Smooth muscle cell of the brain vasculature (primary cell): Measurements from ENCODE around the gene FGF4.
"Not testable (repeated sequence)": the region's sequence is repeated elsewhere in the genome, so short reads cannot be mapped to it uniquely, and the experiment has no call there.

ENCODE experiments used
- DNase-seq: peaks from one replicate; pipeline ENCODE4 v3.0.0-alpha.2; 2012; ENCODE audit warnings: low read depth, low spot score

FGF4 gene

DNA sequence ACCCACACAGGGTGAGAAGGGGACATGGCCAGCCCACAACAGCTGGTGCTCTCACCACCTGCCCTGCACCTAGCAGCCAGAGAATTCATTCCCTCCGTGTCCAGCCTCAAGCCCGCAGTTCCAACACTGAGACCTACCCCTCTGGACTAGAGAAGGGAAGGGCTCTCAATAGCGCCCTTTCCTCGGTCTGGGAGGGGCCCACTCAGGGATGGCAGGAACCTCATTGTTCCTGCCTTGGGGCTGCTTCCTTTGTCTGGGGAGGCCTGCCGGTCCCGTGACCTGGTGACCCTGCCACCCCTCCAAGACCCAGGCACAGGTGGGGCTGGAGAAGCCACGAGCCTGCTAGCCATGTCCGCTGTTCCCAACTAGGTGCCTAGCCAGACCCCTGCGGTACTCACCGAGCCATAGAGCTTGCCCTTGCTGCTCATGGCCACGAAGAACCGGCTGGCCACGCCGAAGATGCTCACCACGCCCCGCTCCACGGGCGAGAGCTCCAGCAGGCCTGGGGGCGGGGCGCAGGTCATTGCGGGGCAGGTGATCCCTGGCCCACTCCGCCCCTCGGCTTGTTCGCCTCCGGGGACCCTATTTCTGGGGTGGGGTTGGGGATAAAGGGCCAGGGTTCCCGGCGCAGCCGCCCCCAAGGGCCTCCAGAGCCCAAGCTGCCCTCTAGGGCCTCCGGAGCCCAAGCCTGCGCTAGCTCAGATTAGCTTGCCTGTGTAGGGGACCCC lies 1.4 kb downstream of the FGF4 start:
- DNase-seq, result no peak

DNA sequence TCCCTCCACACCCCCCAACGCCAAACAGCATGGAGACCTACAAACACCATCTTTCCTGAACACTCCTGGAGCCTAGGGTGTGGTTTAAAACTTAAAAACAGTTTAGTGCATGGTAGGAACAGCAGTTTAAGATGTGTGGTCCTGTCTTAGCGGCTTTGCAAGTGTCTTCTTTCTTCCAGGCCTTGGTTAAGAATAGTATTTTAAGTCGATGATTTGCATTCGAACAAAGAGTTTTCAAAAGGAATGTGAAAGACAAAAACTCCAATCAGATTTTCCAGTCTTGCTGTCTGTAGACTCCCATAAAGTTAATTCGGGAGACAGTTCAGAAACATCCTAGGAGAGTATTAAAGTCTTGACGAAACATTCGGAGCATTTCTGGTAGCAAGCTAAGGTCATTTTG lies 3.7 kb downstream of the FGF4 start:
- DNase-seq, result no peak

DNA sequence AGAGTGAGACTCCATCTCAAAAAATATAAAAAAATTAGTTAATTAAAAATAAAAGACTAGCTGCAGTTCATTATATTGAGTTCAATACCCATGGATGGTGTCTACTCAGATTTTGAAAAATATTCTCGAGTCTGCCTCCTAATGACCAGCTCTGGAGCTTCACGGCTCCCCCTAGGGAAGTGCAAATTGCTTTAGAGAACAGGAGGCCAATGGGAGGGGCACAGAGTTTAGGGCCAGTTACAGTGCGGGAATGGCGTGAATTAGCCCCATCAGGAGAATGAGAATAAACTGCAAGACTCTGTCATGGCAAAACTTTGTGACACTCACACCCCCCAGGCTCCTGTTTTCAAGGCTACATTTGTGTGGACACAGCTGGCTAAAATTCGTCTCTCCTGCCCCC lies 4.6 kb downstream of the FGF4 start:
- DNase-seq, result no peak

DNA sequence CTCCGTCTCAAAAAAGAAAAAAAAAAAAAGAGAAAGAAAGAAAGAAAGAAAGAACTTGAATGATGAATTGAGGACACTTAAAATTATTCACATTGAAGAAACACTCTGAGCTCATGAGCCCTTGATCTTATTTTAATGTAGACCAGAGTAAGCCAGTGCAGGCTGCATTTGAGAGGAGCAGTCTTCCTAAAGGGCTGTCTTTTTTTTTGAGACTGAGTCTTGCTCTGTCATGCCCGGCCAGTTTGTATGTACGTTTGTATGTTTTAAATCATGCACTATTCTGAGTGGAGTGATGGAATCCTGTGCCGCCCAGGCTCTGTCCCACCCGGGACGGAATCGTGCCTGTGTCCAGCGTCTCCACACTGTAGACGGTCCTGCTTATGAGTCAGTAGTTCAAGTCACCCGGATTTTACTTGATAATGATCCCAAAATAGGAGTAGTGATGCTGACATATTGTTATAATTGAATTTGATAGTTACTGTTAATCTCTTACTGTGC lies 9.6 kb downstream of the FGF4 start:
- no peak for DNase-seq

DNA sequence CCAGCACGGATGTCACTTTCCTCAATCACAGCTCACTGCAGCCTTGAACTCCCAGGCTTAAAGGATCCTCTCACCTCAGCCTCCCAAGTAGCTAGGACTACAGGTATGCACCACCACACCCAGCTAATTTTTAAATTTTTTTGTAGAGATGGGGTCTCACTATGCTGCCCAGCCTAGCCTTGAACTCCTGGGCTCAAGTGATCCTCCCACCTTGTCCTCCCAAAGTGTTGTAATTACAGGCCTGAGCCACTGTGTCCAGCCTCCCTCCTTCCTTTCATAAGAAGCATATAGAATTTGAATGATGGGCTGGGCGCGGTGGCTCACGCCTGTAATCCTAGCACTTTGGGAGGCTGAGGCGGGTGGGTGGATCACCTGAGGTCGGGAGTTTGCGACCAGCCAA lies 10.2 kb downstream of the FGF4 start:
- DNase-seq, result not testable (repeated sequence)

DNA sequence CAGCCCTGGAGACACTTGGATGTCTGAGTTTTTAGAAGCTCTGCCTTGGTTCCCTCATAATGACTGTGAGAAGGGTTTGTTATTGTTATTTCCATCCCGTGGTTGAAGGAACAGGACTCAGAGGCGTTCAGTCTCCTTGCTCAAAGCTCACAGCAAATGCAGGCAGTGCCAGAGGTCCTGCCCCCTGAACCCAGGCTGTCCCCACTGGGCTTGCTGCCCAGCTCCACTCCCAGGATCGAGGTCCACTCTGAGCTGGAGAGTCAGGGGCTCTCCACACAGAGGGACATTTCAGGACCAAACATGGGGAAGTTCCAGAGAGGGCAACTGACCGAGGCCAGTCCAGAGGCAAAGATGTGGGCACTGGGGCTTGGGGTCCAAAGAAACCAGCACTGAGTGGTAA lies 14.8 kb downstream of the FGF4 start:
- DNase-seq, result no peak

DNA sequence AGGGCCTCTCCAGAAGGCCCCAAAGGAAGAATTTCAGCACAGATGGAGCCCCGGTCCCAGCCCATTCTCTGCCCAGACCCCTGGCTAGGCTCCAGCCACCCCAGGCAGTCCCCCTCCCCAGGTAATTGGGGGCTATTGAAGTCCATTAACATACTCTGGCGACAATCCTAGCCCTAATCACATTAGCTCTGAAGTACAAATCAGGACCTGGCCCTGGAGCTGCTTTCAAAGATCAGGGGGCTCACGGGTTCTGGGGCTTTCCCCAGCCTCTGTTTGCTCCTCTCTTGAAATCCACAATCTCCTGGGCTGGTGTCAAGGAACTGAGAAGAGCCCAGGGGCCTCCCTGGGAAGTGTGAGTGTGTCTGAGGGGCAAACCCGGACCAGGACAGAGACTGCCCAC lies 22.3 kb downstream of the FGF4 start:
- no peak for DNase-seq

DNA sequence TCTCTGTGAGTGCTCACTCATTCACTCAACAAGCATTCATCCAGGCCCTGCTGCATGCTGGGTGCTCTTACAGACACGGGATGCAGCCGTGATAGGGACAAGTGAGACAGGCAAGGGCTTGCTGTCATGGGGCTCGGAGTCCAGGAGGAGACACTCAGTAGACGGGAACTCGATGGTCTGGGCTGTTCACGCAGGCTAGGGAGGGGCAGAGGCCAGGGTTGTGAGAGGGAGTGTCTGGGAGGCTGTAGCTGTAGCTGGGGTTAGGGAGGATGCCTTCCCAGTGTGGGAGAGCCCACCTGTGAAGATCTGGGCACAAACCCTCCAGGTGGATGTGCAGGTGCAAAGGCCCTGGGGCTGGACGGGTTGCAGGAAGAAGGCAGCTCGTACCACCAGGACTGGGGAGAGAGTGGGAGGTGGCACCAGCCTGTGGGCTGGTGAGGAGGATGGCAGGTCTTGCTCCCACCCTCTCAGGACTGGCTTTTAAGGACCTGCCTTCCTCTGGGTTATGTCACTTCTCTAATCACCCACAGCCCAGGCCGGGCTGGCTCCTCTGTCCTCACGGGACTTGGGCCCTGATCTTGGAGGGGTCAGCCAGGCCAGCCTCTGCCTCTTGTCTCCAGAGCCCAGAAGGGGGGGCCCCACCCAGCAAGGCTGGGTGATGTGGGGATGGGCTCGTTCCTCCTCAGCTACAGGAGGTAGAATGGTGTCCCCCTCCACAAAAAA lies 24.1 kb downstream of the FGF4 start:
- no peak for DNase-seq

DNA sequence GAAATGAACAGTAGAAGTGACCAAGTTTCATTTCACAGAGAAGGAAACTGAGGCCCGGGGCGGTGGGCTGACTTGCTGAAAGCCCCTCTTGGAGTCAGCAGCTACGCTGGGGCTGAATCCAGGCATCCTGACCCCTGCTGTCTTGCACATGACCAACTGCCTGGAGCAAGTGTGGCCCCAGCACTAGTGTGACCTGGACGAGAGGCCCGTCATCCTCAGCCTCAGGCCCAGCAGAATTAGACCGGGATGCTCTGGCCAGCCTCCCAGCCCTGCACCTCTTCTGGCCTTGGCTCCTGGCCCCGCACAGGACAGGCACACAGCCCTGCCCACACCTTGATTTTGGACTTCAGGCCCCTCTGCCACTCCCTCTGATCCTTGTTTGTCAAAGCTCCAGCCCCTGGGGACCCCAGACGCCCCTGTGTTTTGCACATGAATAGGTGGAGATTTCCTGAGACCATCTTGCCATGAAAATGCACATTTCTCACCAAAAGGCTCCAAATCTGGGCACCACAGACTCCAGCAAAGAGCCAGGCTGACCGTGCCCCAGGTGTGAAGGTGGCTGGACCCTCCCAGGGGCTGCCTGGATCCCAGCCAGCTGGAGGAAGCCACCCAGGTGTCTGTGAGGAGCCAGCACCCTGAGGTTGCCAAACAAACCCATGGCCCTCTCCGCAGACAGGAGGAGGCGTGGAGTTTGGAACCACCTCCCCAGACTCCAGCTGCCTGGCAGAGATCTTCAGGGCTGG lies 24.9 kb downstream of the FGF4 start:
- no peak for DNase-seq

DNA sequence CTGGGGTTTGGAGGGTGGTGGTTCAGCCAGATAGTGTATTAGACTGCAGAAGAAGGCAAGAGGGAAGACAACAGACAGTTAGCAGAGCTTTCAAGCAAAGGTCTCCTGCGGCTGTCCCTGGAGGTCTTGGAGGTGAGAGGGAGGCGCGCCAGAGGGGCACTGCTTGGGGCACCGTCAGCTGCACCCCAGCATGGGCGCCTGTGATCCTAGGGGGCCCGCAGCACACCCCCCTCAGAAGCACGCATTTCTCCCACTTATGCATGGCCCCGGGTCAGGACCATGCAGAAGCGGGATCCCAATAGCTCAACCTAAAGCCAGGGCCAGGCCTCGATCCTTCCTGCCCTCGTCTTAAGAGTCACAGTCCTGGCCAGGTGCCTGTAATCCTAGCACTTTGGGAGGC lies 26.5 kb downstream of the FGF4 start:
- no peak for DNase-seq

DNA sequence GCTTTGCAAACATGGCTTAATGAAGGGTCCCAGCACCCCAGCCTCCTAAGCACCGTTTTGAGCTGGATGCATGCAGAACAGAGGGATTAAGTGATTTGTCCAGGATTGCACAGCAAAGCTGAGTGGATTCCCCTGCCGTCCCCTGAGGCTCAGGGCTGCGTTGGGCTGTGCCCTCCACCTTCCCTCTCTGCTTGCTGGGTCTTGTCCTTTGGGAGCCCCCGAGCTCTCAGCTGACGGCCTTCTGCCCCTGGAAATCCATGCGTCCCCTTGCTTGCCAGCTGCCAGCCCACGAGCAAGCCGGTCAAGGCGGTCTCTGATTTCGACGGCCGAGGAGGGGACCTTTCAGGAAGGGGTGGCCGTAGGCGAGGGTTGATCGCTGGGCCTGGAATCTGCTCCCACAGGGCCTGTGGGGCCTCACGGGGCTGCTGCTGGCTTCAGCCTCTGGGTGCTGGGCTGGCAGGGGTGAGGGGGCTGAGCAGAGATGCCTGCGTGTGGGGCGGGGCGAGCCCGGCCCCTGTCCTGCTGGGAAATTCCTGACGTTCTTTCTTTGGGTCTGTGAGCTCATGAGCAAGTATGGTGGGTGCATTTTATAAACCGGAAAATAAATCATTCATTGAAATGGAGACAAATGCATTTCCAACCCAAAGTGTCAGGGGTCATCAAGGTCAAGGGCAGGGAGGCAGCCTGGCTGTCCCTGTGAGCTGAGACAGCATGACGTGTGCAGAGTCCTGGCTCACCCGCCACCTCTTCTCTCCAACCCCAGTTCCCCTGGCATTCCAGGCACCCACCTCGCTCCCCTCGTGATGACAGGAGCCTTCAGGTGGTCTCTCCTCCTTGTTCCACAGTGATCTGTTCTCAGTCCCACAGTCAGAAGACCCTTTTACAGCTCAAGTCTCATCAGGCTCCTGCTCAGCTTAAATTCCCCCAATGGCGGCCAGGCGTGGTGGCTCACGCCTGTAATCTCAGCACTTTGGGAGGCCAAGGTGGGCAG lies 28.1 kb downstream of the FGF4 start:
- DNase-seq, result no peak

DNA sequence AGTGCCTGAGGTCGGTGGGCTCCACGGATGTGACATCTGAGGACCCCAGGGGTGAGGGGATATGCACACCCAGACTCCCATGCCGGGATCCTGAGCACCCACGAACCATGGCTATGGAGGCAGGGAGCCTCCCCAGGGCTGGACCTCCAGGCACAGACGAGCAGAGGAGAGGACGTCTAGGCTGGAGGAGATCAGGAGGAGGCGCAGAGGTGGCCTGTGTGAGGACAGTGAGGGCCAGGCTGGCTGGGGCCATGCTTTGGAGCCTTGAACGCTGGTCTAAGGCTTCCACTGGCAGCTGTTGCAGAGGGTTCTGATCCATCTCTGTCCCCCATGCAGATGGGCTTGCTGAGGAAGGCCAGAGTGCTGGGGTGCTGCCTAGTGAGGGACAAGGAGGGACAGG lies 29.0 kb downstream of the FGF4 start:
- DNase-seq, result no peak

DNA sequence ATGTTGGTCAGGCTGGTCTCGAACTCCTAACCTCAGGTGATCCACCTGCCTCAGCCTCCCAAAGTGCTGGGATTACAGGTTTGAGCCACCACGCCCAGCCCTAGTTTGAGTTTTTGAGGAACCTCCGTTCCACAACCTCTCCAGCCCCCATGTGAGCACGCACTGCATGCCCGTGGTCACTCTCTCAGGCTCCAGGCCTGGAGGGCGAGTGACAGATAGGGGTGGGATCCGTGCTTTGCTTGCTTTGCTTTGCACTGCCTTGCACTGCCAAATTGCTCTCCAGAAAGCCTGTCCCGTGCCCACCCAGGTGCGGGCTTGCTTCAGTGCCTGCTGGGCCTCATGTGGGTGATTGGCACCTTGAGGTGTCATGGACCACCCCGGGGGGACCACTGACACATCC lies 29.9 kb downstream of the FGF4 start:
- no peak for DNase-seq

DNA sequence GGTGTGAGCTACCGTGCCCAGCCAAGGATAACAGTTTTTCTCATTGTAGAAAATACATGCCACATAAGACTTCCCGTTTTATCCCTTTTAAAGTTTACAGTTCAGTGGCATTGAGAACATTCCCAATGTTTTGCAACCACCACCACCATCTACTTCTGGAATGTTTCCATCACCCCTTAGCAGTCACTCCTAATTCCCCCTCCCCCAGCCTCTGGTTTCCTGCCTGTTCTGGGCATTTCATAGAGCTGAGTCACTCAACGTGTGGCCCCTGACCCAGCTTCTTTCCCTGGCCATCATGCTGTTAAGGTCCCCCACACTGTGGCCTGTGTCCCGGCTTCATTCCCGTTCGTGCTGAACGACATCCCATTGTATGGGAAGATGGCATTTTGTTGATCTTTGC lies 30.7 kb downstream of the FGF4 start:
- peak; percentile 62 for DNase-seq

DNA sequence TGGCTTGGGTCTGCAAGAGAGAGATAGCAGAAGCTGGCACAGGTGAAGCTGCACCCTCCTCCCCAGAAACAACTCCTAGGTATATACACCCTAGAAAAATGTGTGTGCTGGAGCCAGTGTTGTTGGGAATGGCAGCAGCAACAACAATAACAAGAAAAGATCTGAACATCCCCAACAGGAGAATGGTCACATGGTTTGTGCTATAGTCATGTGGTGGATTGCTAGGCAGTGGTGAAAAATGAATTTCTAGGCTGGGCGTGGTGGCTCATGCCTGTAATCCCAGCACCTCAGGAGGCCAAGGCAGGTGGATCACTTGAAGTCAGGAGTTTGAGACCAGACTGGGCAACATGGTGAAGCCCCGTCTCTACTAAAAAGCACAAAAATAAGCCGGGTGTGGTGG lies 40.3 kb downstream of the FGF4 start:
- no peak for DNase-seq

DNA sequence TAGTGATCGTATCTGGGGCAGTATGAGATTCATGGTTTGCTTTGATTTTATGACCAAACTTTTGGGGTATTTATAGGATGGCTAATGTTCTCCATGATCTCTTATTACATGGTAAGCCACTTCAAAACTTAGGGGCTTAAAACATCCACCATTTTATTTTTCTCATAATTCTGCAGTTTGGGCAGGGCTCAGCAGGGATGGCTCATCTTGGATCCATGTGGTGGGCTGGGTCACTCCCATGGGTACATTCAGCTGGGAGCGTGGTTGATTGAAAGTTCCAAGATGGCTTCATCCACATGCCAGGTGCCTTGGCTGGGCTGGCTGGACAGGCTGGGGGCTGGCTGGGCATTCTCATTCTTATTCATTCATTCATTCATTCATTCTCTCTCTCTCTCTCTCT lies 40.8 kb downstream of the FGF4 start:
- DNase-seq, result no peak

DNA sequence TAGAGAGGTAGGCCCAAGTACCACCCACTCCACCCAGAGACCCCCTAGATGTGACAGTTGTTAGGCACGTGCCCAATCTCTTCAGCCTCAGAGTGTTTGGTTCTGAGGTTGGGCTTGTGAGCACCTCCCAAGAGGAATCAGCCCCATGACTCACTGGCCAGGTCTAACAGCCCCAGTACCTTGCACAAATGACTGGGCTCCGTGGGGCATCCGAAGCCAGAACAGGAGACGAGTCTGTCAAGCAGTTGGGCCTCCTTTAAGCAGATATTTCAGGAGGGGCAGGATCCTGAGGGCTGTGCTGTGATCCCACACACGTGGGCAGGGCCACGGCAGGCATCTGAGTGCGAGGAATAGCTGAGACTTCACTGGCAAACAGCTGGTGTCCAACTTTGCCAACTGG lies 42.2 kb downstream of the FGF4 start:
- no peak for DNase-seq

DNA sequence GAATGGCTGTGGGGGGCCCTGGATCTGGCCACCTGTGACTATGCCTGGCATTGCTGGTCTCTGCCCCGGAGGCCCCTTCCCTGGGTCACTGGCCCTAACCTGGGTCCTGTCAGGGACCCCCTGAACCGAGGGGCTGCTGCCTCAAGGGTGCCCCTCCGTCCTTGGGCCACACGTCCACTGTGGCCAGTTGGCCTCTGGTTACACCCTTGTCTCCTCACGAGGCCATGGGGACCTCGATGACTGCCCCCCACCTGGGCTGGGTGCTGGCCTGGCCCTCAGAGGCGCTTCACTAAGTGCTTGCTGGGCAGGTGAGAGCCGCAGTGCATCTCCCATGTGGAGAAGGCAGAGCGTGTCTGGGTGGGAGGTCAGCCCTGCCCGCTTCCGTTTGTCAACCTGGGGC lies 44.0 kb downstream of the FGF4 start:
- DNase-seq, result no peak

DNA sequence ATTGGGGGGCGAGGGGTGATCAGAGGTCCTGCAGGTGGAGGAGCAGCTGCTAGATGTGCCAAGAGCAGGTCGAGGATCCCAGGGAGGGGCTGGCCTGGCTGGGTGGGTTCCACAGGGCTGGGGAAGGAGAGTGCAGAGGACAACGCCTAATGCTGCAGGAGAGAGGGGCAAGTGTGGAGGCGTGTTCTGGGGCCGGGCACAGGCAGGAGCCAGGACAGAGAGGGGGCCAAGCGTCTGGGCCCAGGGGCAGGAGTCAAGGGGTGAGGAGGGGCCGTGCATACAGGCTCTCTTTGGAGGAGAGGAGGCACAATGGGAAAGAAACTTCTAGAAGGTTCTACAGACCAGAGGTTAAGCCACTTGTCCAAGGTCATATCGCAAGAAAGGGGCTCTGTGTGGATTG lies 44.6 kb downstream of the FGF4 start:
- DNase-seq, result no peak

DNA sequence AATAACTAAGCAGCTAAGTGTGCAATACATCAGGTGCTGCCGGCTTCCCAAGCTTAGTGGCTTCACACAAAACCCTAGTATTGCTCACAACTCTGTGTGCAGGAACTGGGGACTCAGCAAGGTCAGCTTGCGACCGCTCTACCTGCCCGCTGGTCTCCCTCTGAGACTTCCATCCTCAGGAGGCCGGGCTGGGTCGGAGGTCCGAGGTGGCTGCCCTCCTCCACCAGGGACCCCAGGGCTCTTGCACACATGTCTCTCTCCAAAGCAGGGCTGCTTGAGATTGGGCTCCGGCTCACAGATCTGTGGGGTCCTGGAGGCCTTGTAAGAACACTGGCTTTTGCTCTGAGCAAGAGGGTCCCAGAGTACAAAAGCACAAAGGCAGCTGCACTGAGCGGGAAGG lies 45.9 kb downstream of the FGF4 start:
- DNase-seq, result no peak

DNA sequence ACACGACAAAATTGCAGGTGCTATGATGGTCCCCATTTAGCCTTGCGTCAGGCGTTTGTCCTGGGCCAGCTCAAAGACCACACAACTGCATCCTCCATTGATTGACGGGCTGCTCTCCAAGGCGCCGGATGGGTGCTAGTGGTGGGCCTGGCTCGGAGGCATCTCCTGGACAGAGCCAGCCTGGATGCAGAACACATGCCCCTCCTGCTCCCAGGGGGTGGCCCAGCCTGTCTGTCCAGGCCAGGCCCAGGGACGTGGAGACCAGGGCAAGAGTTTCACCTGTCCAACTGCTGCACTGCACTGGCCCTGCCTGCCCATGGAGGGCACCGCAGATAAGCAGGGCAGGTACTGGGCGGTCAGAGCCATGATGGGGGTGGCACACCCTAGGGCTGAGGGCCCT lies 47.9 kb downstream of the FGF4 start:
- DNase-seq, result no peak
